HCT116 (cell line): ENCODE measurements around the gene MACF1.

Source experiments
- EGR1 ChIP-seq: IDR thresholded peaks from 2 replicates; pipeline ENCODE4 v1.6.1; 2012; ENCODE audit warnings: low read depth
- EZH2 ChIP-seq: fragments of 200-600 bp; sonication (generic); IDR thresholded peaks from 2 replicates; pipeline ENCODE4 v1.6.1; 2017; ENCODE audit warnings: antibody characterized with exemption, mixed run types
- POLR2A ChIP-seq: IDR thresholded peaks from 2 replicates; pipeline ENCODE4 v1.7.0; 2011; ENCODE audit warnings: borderline replicate concordance; ENCODE audit not compliant: insufficient read depth, insufficient read length; ENCODE audit errors: extremely low read depth
- YY1 ChIP-seq: IDR thresholded peaks from 2 replicates; pipeline ENCODE4 v1.6.1; 2011; ENCODE audit warnings: low read length, low read depth, moderate library complexity, mild to moderate bottlenecking; ENCODE audit not compliant: insufficient replicate concordance; ENCODE audit errors: extremely low read depth
- ZNF274 ChIP-seq: fragments of 200-500 bp; sonication (Bioruptor generic); IDR thresholded peaks from 2 replicates; pipeline ENCODE4 v1.6.1; 2014; ENCODE audit warnings: mild to moderate bottlenecking, low read depth, low read length, inconsistent platforms
- TF ChIP-seq, protein P1 (sequence below), 3 experiments: fragments of 200-600 bp in 1 of 3; sonication (generic) in 1 of 3; IDR thresholded peaks in 2 of 3; conservative IDR thresholded peaks in 1 of 3; 2 replicates each; pipeline ENCODE4 v1.5.1; 2012 to 2017; ENCODE audit warnings: low read depth in 2 of 3, low read length in 2 of 3, antibody characterized with exemption in 1 of 3, borderline replicate concordance in 1 of 3, control low read depth in 1 of 3, mild to moderate bottlenecking in 1 of 3, mixed read lengths in 1 of 3, mixed run types in 1 of 3, moderate library complexity in 1 of 3; ENCODE audit not compliant: insufficient read depth in 1 of 3

DNA sequence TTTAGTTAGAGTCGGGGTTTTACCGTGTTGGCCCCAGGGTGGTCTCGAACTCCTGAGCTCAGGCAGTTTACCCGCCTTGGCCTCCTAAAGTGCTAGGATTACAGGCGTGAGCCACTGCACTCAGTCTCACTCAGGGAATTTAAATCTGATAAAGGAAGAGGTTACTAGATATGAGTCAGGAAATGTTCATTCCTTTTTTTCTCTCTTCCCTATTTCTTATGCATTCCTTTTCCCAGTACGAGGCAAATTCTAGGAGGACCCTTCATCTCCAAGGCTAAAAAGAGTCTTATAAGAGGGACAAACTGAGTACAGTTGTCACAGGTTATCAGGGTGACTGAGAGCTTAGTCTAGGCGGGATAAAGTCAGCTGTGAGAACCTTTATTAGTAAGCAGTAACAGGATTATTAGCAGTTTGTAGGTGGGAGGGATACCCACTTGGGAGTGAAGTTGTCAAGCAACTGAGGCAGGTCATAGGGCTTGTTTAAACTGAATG lies 9.1 kb downstream of the MACF1 start:
- TF ChIP-seq ZNF274 (no peak), POLR2A (no peak), EGR1 (no peak), EZH2 (no peak), YY1 (no peak)
- TF ChIP-seq, protein P1, sequence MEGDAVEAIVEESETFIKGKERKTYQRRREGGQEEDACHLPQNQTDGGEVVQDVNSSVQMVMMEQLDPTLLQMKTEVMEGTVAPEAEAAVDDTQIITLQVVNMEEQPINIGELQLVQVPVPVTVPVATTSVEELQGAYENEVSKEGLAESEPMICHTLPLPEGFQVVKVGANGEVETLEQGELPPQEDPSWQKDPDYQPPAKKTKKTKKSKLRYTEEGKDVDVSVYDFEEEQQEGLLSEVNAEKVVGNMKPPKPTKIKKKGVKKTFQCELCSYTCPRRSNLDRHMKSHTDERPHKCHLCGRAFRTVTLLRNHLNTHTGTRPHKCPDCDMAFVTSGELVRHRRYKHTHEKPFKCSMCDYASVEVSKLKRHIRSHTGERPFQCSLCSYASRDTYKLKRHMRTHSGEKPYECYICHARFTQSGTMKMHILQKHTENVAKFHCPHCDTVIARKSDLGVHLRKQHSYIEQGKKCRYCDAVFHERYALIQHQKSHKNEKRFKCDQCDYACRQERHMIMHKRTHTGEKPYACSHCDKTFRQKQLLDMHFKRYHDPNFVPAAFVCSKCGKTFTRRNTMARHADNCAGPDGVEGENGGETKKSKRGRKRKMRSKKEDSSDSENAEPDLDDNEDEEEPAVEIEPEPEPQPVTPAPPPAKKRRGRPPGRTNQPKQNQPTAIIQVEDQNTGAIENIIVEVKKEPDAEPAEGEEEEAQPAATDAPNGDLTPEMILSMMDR (IDR thresholded peaks at IDR 0.05 in 2 of 3, conservative IDR thresholded peaks at IDR 0.05 in 1 of 3; ENCODE audit: borderline replicate concordance in 1 of 3, insufficient read depth in 1 of 3, low read depth in 2 of 3, low read length in 2 of 3) = no peak
